HepG2 (cell line): Measurements from ENCODE around the gene TMEM204. TPM values are rescaled to one million over a fixed set of nuclear protein-coding genes. Genes with fewer than 3 reads are reported as not detected.
"Not testable (repeated sequence)": the region's sequence is repeated elsewhere in the genome, so short reads cannot be mapped to it uniquely, and the experiment has no call there.

Experiments used
- ATAC-seq: fragments of 200-7000 bp; cut with Tn5 transposase; 3 replicates; pipeline ENCODE4 v1.9.1; 2020; ENCODE audit warnings: mild to moderate bottlenecking, moderate library complexity
- BruUV-seq: library from RNA; stranded (reverse); fragments of 400-500 nt; replicated peaks from 2 replicates; lab custom pipeline; 2021; lab: Mats Ljungman, UMichigan
- CTCF ChIA-PET: fragments of 300-600 bp; formaldehyde crosslinking; extraction: SDS; loops from one replicate; lab custom pipeline; 2021; ENCODE audit warnings: low total read pairs, inconsistent platforms, low intra/inter-chr PET ratio; lab: Yijun Ruan, JAX
- POLR2A ChIA-PET: fragments of 350-600 bp; sonication (Branson Sonifier 250); formaldehyde crosslinking; loops from one replicate; lab custom pipeline; 2020; ENCODE audit warnings: antibody characterized with exemption, inconsistent platforms; lab: Yijun Ruan, JAX
- DNase-seq: peaks from one replicate; pipeline ENCODE4 v3.0.0-alpha.2; 2015; ENCODE audit warnings: low spot score
- FAIRE-seq: peaks from 3 replicates; lab custom pipeline; 2011; peaks lifted over from hg19 to GRCh38; lab: Jason Lieb, UNC
- H2AFZ ChIP-seq: one replicate; pipeline ENCODE4 v1.6.1; 2011; ENCODE audit warnings: low read length, inconsistent platforms
- H3K27ac ChIP-seq: fragments of 300-600 bp; 3 replicates; pipeline ENCODE4 v1.8.0; 2011; ENCODE audit warnings: mixed run types, mild to moderate bottlenecking, mixed read lengths, low read length, inconsistent platforms; ENCODE audit not compliant: insufficient read depth; ENCODE audit errors: extremely low read length
- H3K27me3 ChIP-seq, 2 experiments: fragments of 200-600 bp in 1 of 2; 2 replicates in 1 of 2; 3 replicates in 1 of 2; pipeline versions ENCODE4 v1.6.0 to v1.8.0; 2011; ENCODE audit warnings: low read length in 2 of 2, mild to moderate bottlenecking in 2 of 2, moderate library complexity in 2 of 2, inconsistent platforms in 1 of 2; ENCODE audit not compliant: insufficient read depth in 2 of 2, control insufficient read depth in 1 of 2
- H3K36me3 ChIP-seq, 2 experiments: fragments of 200-600 bp in 1 of 2; replicated peaks in 1 of 2; 2 replicates in 1 of 2; 3 replicates in 1 of 2; pipeline versions ENCODE4 v1.5.1 to v1.8.0; 2011; ENCODE audit warnings: low read length in 2 of 2, inconsistent platforms in 1 of 2; ENCODE audit not compliant: insufficient read depth in 2 of 2, control insufficient read depth in 1 of 2
- H3K4me1 ChIP-seq: 2 replicates; pipeline ENCODE4 v1.5.1; 2012; ENCODE audit warnings: low read length, inconsistent platforms; ENCODE audit not compliant: insufficient read depth
- H3K4me2 ChIP-seq: 2 replicates; pipeline ENCODE4 v1.6.0; 2011; ENCODE audit warnings: low read depth, low read length, inconsistent platforms
- H3K4me3 ChIP-seq, 3 experiments: fragments of 200-600 bp in 1 of 3; sonication (generic), shearing (Covaris generic) in 1 of 3; replicated peaks in 1 of 3; 2 replicates each; pipeline ENCODE4 v1.5.1; 2011 to 2016; ENCODE audit warnings: low read length in 3 of 3, inconsistent platforms in 2 of 3, low read depth in 2 of 3, mild to moderate bottlenecking in 2 of 3, control low read depth in 1 of 3, mixed read lengths in 1 of 3; ENCODE audit not compliant: insufficient read depth in 1 of 3
- H3K79me2 ChIP-seq: one replicate; pipeline ENCODE4 v1.6.1; 2011; ENCODE audit warnings: low read length, inconsistent platforms; ENCODE audit not compliant: insufficient read depth
- H3K9ac ChIP-seq: 2 replicates; pipeline ENCODE4 v1.6.0; 2011; ENCODE audit warnings: mild to moderate bottlenecking, low read depth, low read length, inconsistent platforms; ENCODE audit not compliant: insufficient read depth
- H3K9me3 ChIP-seq: 2 replicates; pipeline ENCODE4 v1.5.1; 2012; ENCODE audit warnings: mild to moderate bottlenecking, low read length
- H4K20me1 ChIP-seq: 2 replicates; pipeline ENCODE4 v1.6.0; 2011; ENCODE audit warnings: inconsistent platforms, mild to moderate bottlenecking, low read length, moderate library complexity; ENCODE audit not compliant: insufficient read depth
- CTCF ChIP-seq: sonication (generic); formaldehyde crosslinking; IDR thresholded peaks from 2 replicates; pipeline ENCODE4 v1.5.0; 2020; ENCODE audit warnings: mild to moderate bottlenecking, missing genetic modification reagents, moderate library complexity
- FOXA3 ChIP-seq: IDR thresholded peaks from 2 replicates; pipeline ENCODE4 v1.6.1; 2016; ENCODE audit warnings: missing genetic modification reagents, missing compliant biosample characterization
- HDAC6 ChIP-seq: fragments of 200-600 bp; sonication (generic); IDR thresholded peaks from 2 replicates; pipeline ENCODE4 v1.7.0; 2017; ENCODE audit warnings: mild to moderate bottlenecking, antibody characterized with exemption, low read length, low read depth
- ZNF776 ChIP-seq: sonication (generic); formaldehyde crosslinking; IDR thresholded peaks from 2 replicates; pipeline ENCODE4 v1.4.0; 2020; ENCODE audit warnings: mild to moderate bottlenecking, missing genetic modification reagents
- WGBS: methylation state at CpG from one replicate; pipeline ENCODE4 v1.1.6; 2017; ENCODE audit warnings: low lambda C conversion rate; 5-methylcytosine and 5-hydroxymethylcytosine counted together
- in situ Hi-C: cut with HindIII; loops from 2 replicates; pipeline ENCODE4 v1.10.0; 2017; ENCODE audit warnings: low pct_unique_long_range_greater_than_20kb; ENCODE audit not compliant: extremely low pct_ligation_motif_present
- intact Hi-C: fragments of 100-400 bp; cut with micrococcal nuclease; formaldehyde crosslinking; loops from one replicate; pipeline ENCODE4 v1.10.0; 2022; ENCODE audit not compliant: unreplicated experiment
- polyA plus RNA-seq, 8 experiments: library from polyadenylated mRNA; depleted of rRNA in 3 of 8; stranded (reverse) in 7 of 8; unstranded in 1 of 8; fragments of >200 nt; fragmentation: Illumina TruSeq in 4 of 8; extraction: Trizol in 4 of 8; gene quantifications; 2 replicates each; pipeline versions ENCODE4 v1.2.1 to v1.2.3, GENCODE V29; 2011 to 2016; ENCODE audit warnings: low read depth in 4 of 8, missing spikeins in 1 of 8, mixed read lengths in 1 of 8; ENCODE audit not compliant: insufficient read depth in 1 of 8
- total RNA-seq, 5 experiments: library from RNA; depleted of rRNA; stranded (reverse); fragments of >200 nt; fragmentation: Illumina TruSeq; extraction: Trizol; gene quantifications; 2 replicates each; pipeline ENCODE4 v1.2.3, GENCODE V29; 2016; ENCODE audit warnings: low read depth in 1 of 5

The TMEM204 gene
- total and polyA plus RNA-seq, 2 of the 13 experiments (the other 11 are each of a cell fraction or from before 2014, with no cell fraction given) = not detected

GRCh38 chr16:1595511-1595910 is 62.0 kb downstream of the TMEM204 start:
- BruUV-seq, CTCF ChIA-PET: not testable (repeated sequence)

GRCh38 chr16:1596516-1596915 is 63.0 kb downstream of the TMEM204 start:
- peaks cover 17% of the 10 kb centered on the region for H3K4me1 ChIP-seq
- ATAC-seq = no peak
- H2AFZ ChIP-seq = no peak overlapping the region
- CTCF ChIA-PET = no interaction called here
- peaks cover 4 to 15% of the 10 kb centered on the region in 2 experiments; a peak in 2 of 5 replicates for H3K36me3 ChIP-seq
- BruUV-seq = no TSS peak
- in situ Hi-C loops = no loop called here
- no peak overlapping the region for H3K4me3 ChIP-seq
- intact Hi-C loops = no loop called here
- no peak overlapping the region for H3K4me2 ChIP-seq
- no peaks in the 10 kb centered on the region for H3K79me2 ChIP-seq
- POLR2A ChIA-PET = no interaction called here
- H3K27ac ChIP-seq = no peak overlapping the region
- 93% methylated on average over 12 of the region's 12 CpGs for WGBS
- DNase-seq = no peak
- H4K20me1 ChIP-seq = no peaks in the 10 kb centered on the region
- no peak overlapping the region for H3K9ac ChIP-seq
- TF ChIP-seq CTCF (CRISPR knock-in tag) = no peak
- TF ChIP-seq ZNF776 (CRISPR knock-in tag) = no peak
- TF ChIP-seq HDAC6 = no peak
- TF ChIP-seq FOXA3 = no peak
- no peak for FAIRE-seq
- H3K27me3 ChIP-seq = no peaks in the 10 kb centered on the region
- H3K9me3 ChIP-seq = no peaks in the 10 kb centered on the region

More at GRCh38 chr16:1595511-1595910, 62.0 kb downstream of the TMEM204 start:
- FAIRE-seq, H3K79me2 ChIP-seq, H3K27me3 ChIP-seq, H3K9me3 ChIP-seq, intact Hi-C loops, H2AFZ ChIP-seq, ATAC-seq, DNase-seq, H3K27ac ChIP-seq, H3K4me1 ChIP-seq, in situ Hi-C loops, H3K4me3 ChIP-seq, H4K20me1 ChIP-seq, POLR2A ChIA-PET, H3K4me2 ChIP-seq, H3K9ac ChIP-seq: not testable (repeated sequence)
- WGBS = 89% methylated on average over 5 of the region's 5 CpGs
- H3K36me3 ChIP-seq = peaks cover 5 to 12% of the 10 kb centered on the region in 2 experiments; a peak in 2 of 5 replicates
